ENCODE measurements around the gene NCAPG2. TPM values are rescaled to one million over a fixed set of nuclear protein-coding genes. Genes with fewer than 3 reads are reported as not detected.

Gene NCAPG2
- polyA plus RNA-seq, 1 donor (not counting 4 experiments of a cell fraction or from before 2014, with no cell fraction given), result 16.5 TPM

- no peak for FAIRE-seq
- dilution Hi-C loops (cut with MboI; ENCODE audit: extremely low pct_ligation_motif_present, low sequenced_read_pairs), result no loop called here
These were observed 81.4 kb downstream of the NCAPG2 start for GRCh38 chr7:158623241-158623640.

GRCh38 chr7:158620839-158621441 lies 83.7 kb downstream of the NCAPG2 start:
- Histone ChIP-seq H3K27me3 (ENCODE audit: control insufficient read depth, extremely low read depth, insufficient read depth, low read length) (no peaks in the 10 kb centered on the region), H2AFZ (ENCODE audit: control insufficient read depth, low read length) (no peak overlapping the region), H3K27ac (ENCODE audit: control insufficient read depth, insufficient read depth, low read length) (no peak overlapping the region), H3K4me1 (ENCODE audit: control insufficient read depth, extremely low read depth, insufficient read depth, low read length) (no peaks in the 10 kb centered on the region), H4K20me1 (ENCODE audit: control insufficient read depth, extremely low read depth, insufficient read depth, low read length) (no peaks in the 10 kb centered on the region), H3K79me2 (ENCODE audit: control insufficient read depth, insufficient read depth, low read length) (no peaks in the 10 kb centered on the region), H3K4me2 (ENCODE audit: control insufficient read depth, extremely low read depth, insufficient read depth, low read depth, low read length) (no peak overlapping the region), H3K4me3 (ENCODE audit: control insufficient read depth in 2 of 3, extremely low read depth in 1 of 3, insufficient read depth in 2 of 3, low read depth in 1 of 3, low read length in 3 of 3) (no peak overlapping the region), H3K9me3 (ENCODE audit: control insufficient read depth, low read depth, low read length) (no peaks in the 10 kb centered on the region), H3K36me3 (ENCODE audit: control insufficient read depth in 2 of 2, extremely low read depth in 1 of 2, insufficient read depth in 2 of 2, low read length in 2 of 2) (no peaks in the 10 kb centered on the region), H3K9ac (ENCODE audit: control insufficient read depth, extremely low read depth, insufficient read depth, low read length) (no peak overlapping the region), H3K9me1 (ENCODE audit: control insufficient read depth, extremely low read depth, insufficient read depth, low read length) (no peaks in the 10 kb centered on the region)
- no peak for TF ChIP-seq EZH2 (IDR thresholded peaks at IDR 0.05; ENCODE audit: low read length)
- no peak for TF ChIP-seq CTCF (optimal IDR thresholded peaks at IDR 0.05 in 1 of 3, IDR thresholded peaks at IDR 0.05 in 1 of 3, conservative IDR thresholded peaks at IDR 0.05 in 1 of 3; ENCODE audit: extremely low read depth in 1 of 3, insufficient read depth in 2 of 3, low read length in 3 of 3)
- FAIRE-seq, result no peak
- dilution Hi-C loops (cut with MboI; ENCODE audit: extremely low pct_ligation_motif_present, low sequenced_read_pairs), result no loop called here
- no peak for DNase-seq (ENCODE audit: low read depth, low spot score)

More at GRCh38 chr7:158623241-158623640, 81.4 kb downstream of the NCAPG2 start:
- Histone ChIP-seq H3K36me3 (ENCODE audit: control insufficient read depth in 2 of 2, extremely low read depth in 1 of 2, insufficient read depth in 2 of 2, low read length in 2 of 2) (peaks cover 0 to 5% of the 10 kb centered on the region in 2 experiments), H3K4me3 (ENCODE audit: control insufficient read depth in 2 of 3, extremely low read depth in 1 of 3, insufficient read depth in 2 of 3, low read depth in 1 of 3, low read length in 3 of 3) (no peak overlapping the region), H3K4me2 (ENCODE audit: control insufficient read depth, extremely low read depth, insufficient read depth, low read depth, low read length) (no peak overlapping the region), H2AFZ (ENCODE audit: control insufficient read depth, low read length) (no peak overlapping the region), H3K9me1 (ENCODE audit: control insufficient read depth, extremely low read depth, insufficient read depth, low read length) (no peaks in the 10 kb centered on the region), H3K4me1 (ENCODE audit: control insufficient read depth, extremely low read depth, insufficient read depth, low read length) (no peaks in the 10 kb centered on the region), H3K27me3 (ENCODE audit: control insufficient read depth, extremely low read depth, insufficient read depth, low read length) (no peaks in the 10 kb centered on the region), H3K27ac (ENCODE audit: control insufficient read depth, insufficient read depth, low read length) (no peak overlapping the region), H3K79me2 (ENCODE audit: control insufficient read depth, insufficient read depth, low read length) (no peaks in the 10 kb centered on the region), H3K9me3 (ENCODE audit: control insufficient read depth, low read depth, low read length) (no peaks in the 10 kb centered on the region), H4K20me1 (ENCODE audit: control insufficient read depth, extremely low read depth, insufficient read depth, low read length) (no peaks in the 10 kb centered on the region), H3K9ac (ENCODE audit: control insufficient read depth, extremely low read depth, insufficient read depth, low read length) (no peak overlapping the region)
- no peak for DNase-seq (ENCODE audit: low read depth, low spot score)
- TF ChIP-seq CTCF (optimal IDR thresholded peaks at IDR 0.05 in 1 of 3, IDR thresholded peaks at IDR 0.05 in 1 of 3, conservative IDR thresholded peaks at IDR 0.05 in 1 of 3; ENCODE audit: extremely low read depth in 1 of 3, insufficient read depth in 2 of 3, low read length in 3 of 3) (no peak), EZH2 (IDR thresholded peaks at IDR 0.05; ENCODE audit: low read length) (no peak)

All from keratinocyte (primary cell).